OCI-LY7 (cell line): ENCODE measurements around the gene NELFA. TPM values are rescaled to one million over a fixed set of nuclear protein-coding genes. Genes with fewer than 3 reads are reported as not detected.

Source experiments
- BruUV-seq: library from RNA; stranded (reverse); fragments of 400-500 nt; replicated peaks from 2 replicates; lab custom pipeline; 2021; lab: Mats Ljungman, UMichigan
- CTCF ChIA-PET: fragments of 300-600 bp; sonication (Branson Sonifier 250); formaldehyde crosslinking; loops from one replicate; lab custom pipeline; 2022; ENCODE audit warnings: antibody characterized with exemption; ENCODE audit not compliant: unreplicated experiment; lab: Charles Lee
- POLR2A ChIA-PET: fragments of 300-600 bp; sonication (Branson Sonifier 250); formaldehyde crosslinking; loops from one replicate; lab custom pipeline; 2022; ENCODE audit warnings: antibody characterized with exemption; lab: Charles Lee
- DNase-seq: peaks from one replicate; pipeline ENCODE4 v3.0.0-alpha.2; 2015; ENCODE audit warnings: low spot score
- H2AFZ ChIP-seq: fragments of 200-600 bp; sonication (generic), shearing (Covaris generic); 2 replicates; pipeline ENCODE4 v1.6.1; 2014; ENCODE audit warnings: mild to moderate bottlenecking, antibody characterized with exemption, low read length, moderate library complexity
- H3K27ac ChIP-seq: fragments of 200-600 bp; sonication (generic); 2 replicates; pipeline ENCODE4 v1.5.1; 2014; ENCODE audit warnings: mixed run types, low read depth, mild to moderate bottlenecking, moderate library complexity, low read length, inconsistent platforms; ENCODE audit not compliant: poor library complexity, severe bottlenecking
- H3K36me3 ChIP-seq: fragments of 200-600 bp; sonication (generic); 2 replicates; pipeline ENCODE4 v1.6.1; 2014; ENCODE audit warnings: mild to moderate bottlenecking, antibody characterized with exemption, low read length, moderate library complexity, mixed read lengths; ENCODE audit not compliant: insufficient read depth
- H3K4me1 ChIP-seq: fragments of 200-600 bp; sonication (generic); 2 replicates; pipeline ENCODE4 v1.5.1; 2014; ENCODE audit warnings: mild to moderate bottlenecking, low read length; ENCODE audit not compliant: insufficient read depth, poor library complexity, severe bottlenecking
- H3K4me2 ChIP-seq: fragments of 200-600 bp; sonication (generic); 2 replicates; pipeline ENCODE4 v1.6.1; 2014; ENCODE audit warnings: mild to moderate bottlenecking, low read length
- H3K4me3 ChIP-seq: fragments of 200-600 bp; sonication (generic); 2 replicates; pipeline ENCODE4 v1.5.1; 2014; ENCODE audit warnings: mild to moderate bottlenecking, low read depth, low read length; ENCODE audit not compliant: poor library complexity, severe bottlenecking
- H3K79me2 ChIP-seq: fragments of 200-600 bp; sonication (generic); 2 replicates; pipeline ENCODE4 v1.6.1; 2016; ENCODE audit warnings: low read depth, mild to moderate bottlenecking, low read length, moderate library complexity, mixed read lengths; ENCODE audit not compliant: insufficient read depth
- H3K9me2 ChIP-seq: fragments of 200-600 bp; sonication (generic); 2 replicates; pipeline ENCODE4 v1.6.1; 2016; ENCODE audit warnings: mild to moderate bottlenecking, low read length, mixed read lengths; ENCODE audit not compliant: insufficient read depth
- H3K9me3 ChIP-seq: fragments of 200-600 bp; sonication (generic); 2 replicates; pipeline ENCODE4 v1.6.1; 2014; ENCODE audit warnings: mild to moderate bottlenecking, mixed run types, low read length, mixed read lengths
- H4K20me1 ChIP-seq: fragments of 200-600 bp; sonication (generic); 2 replicates; pipeline ENCODE4 v1.6.1; 2014; ENCODE audit warnings: mild to moderate bottlenecking, antibody characterized with exemption, low read length, moderate library complexity, mixed read lengths; ENCODE audit not compliant: insufficient read depth
- CTCF ChIP-seq: fragments of 200-600 bp; sonication (generic); conservative IDR thresholded peaks from 2 replicates; pipeline ENCODE4 v1.5.1; 2014; ENCODE audit warnings: mild to moderate bottlenecking, antibody characterized with exemption, low read length, moderate library complexity, mixed read lengths
- EZH2phosphoT487 ChIP-seq: fragments of 200-600 bp; sonication (generic); IDR thresholded peaks from 2 replicates; pipeline ENCODE4 v1.6.1; 2018; ENCODE audit warnings: low read depth, borderline replicate concordance, mild to moderate bottlenecking, mixed run types, antibody characterized with exemption, low read length, moderate library complexity, mixed read lengths
- intact Hi-C: fragments of 100-400 bp; cut with micrococcal nuclease; formaldehyde crosslinking; loops from one replicate; pipeline ENCODE4 v1.10.0; 2022; ENCODE audit not compliant: unreplicated experiment
- total RNA-seq, 2 experiments: library from RNA; depleted of rRNA in 1 of 2; stranded (reverse); fragments of >200 nt in 1 of 2; shearing (Covaris generic) in 1 of 2; gene quantifications; 2 replicates each; pipeline ENCODE4 v1.2.3, GENCODE V29; 2014 to 2022

NELFA gene
- total RNA-seq, 2 experiments from 2014 or later = 45.5 to 45.7 TPM

DNA sequence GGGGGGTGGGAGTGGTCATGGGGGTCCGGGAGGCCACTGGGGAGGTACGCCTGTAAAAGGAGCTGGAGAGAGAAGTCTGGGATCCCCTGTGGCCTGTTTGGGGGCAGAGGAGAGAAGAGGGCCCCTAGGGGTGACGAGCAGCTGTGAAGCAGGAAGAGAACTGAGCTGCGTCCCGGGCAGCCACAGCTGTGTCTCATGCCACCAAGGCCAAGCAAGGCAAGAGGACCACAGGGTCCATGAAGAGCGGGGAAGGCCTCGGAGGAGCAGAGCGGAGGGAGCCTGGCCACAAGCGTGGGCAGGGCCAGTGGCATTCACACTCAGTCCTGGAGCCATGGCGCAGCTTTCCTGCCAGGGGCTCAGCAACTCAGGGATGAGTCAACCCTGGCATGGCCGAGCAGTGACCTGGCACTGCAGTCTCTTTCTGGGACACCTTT lies 36.8 kb upstream of the NELFA start:
- no peaks in the 10 kb centered on the region for H3K36me3 ChIP-seq
- H3K4me1 ChIP-seq = peaks cover 8% of the 10 kb centered on the region
- intact Hi-C loops = no loop called here
- no TSS peak for BruUV-seq
- no peak for DNase-seq
- H3K4me3 ChIP-seq = no peak overlapping the region
- H2AFZ ChIP-seq = no peak overlapping the region
- H3K4me2 ChIP-seq = no peak overlapping the region
- TF ChIP-seq EZH2phosphoT487 (no peak), CTCF (no peak)
- POLR2A ChIA-PET = no interaction called here
- no peaks in the 10 kb centered on the region for H3K9me2 ChIP-seq
- CTCF ChIA-PET = no interaction called here
- H3K27ac ChIP-seq = no peak overlapping the region
- H3K9me3 ChIP-seq = no peaks in the 10 kb centered on the region
- no peaks in the 10 kb centered on the region for H4K20me1 ChIP-seq
- H3K79me2 ChIP-seq = no peaks in the 10 kb centered on the region

- no peak overlapping the region for H3K4me2 ChIP-seq
- H3K79me2 ChIP-seq = no peaks in the 10 kb centered on the region
- intact Hi-C loops = no loop called here
- TF ChIP-seq CTCF = no peak
- CTCF ChIA-PET = no interaction called here
- H3K9me2 ChIP-seq = no peaks in the 10 kb centered on the region
- no peak overlapping the region for H3K27ac ChIP-seq
- H3K36me3 ChIP-seq = no peaks in the 10 kb centered on the region
- no peaks in the 10 kb centered on the region for H3K9me3 ChIP-seq
- H3K4me3 ChIP-seq = no peak overlapping the region
- no TSS peak for BruUV-seq
- DNase-seq = no peak
- no peak overlapping the region for H2AFZ ChIP-seq
- peaks cover 8% of the 10 kb centered on the region for H3K4me1 ChIP-seq
- POLR2A ChIA-PET = no interaction called here
- no peaks in the 10 kb centered on the region for H4K20me1 ChIP-seq
These were observed 36.1 kb upstream of the NELFA start for GRCh38 chr4:2044542-2045517.

- Histone ChIP-seq H3K79me2 (no peaks in the 10 kb centered on the region), H3K27ac (no peak overlapping the region), H3K36me3 (no peaks in the 10 kb centered on the region), H3K4me1 (peaks cover 8% of the 10 kb centered on the region), H3K4me3 (no peak overlapping the region), H2AFZ (no peak overlapping the region), H4K20me1 (no peaks in the 10 kb centered on the region), H3K9me2 (no peaks in the 10 kb centered on the region), H3K4me2 (no peak overlapping the region), H3K9me3 (no peaks in the 10 kb centered on the region)
- TF ChIP-seq CTCF (no peak), EZH2phosphoT487 (no peak)
- no peak for DNase-seq
- no TSS peak for BruUV-seq
- intact Hi-C loops = no loop called here
- ChIA-PET CTCF (no interaction called here), POLR2A (no interaction called here)
These were observed 35.3 kb upstream of the NELFA start for GRCh38 chr4:2044119-2044485.
